Measurements from ENCODE around the gene TCP1.

The TCP1 gene

GRCh38 chr6:159756508-159756907, 32.9 kb downstream of the TCP1 start (continued):
- TF ChIP-seq, protein P1, sequence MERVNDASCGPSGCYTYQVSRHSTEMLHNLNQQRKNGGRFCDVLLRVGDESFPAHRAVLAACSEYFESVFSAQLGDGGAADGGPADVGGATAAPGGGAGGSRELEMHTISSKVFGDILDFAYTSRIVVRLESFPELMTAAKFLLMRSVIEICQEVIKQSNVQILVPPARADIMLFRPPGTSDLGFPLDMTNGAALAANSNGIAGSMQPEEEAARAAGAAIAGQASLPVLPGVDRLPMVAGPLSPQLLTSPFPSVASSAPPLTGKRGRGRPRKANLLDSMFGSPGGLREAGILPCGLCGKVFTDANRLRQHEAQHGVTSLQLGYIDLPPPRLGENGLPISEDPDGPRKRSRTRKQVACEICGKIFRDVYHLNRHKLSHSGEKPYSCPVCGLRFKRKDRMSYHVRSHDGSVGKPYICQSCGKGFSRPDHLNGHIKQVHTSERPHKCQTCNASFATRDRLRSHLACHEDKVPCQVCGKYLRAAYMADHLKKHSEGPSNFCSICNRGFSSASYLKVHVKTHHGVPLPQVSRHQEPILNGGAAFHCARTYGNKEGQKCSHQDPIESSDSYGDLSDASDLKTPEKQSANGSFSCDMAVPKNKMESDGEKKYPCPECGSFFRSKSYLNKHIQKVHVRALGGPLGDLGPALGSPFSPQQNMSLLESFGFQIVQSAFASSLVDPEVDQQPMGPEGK (CRISPR knock-in tag; IDR thresholded peaks at IDR 0.05; ENCODE audit: borderline replicate concordance) = no peak
- TF ChIP-seq CSDC2 (CRISPR knock-in tag; IDR thresholded peaks at IDR 0.05) (no peak), ZFP3 (CRISPR knock-in tag; IDR thresholded peaks at IDR 0.05) (no peak), ISL1 (CRISPR knock-in tag; IDR thresholded peaks at IDR 0.05) (no peak)

DNA sequence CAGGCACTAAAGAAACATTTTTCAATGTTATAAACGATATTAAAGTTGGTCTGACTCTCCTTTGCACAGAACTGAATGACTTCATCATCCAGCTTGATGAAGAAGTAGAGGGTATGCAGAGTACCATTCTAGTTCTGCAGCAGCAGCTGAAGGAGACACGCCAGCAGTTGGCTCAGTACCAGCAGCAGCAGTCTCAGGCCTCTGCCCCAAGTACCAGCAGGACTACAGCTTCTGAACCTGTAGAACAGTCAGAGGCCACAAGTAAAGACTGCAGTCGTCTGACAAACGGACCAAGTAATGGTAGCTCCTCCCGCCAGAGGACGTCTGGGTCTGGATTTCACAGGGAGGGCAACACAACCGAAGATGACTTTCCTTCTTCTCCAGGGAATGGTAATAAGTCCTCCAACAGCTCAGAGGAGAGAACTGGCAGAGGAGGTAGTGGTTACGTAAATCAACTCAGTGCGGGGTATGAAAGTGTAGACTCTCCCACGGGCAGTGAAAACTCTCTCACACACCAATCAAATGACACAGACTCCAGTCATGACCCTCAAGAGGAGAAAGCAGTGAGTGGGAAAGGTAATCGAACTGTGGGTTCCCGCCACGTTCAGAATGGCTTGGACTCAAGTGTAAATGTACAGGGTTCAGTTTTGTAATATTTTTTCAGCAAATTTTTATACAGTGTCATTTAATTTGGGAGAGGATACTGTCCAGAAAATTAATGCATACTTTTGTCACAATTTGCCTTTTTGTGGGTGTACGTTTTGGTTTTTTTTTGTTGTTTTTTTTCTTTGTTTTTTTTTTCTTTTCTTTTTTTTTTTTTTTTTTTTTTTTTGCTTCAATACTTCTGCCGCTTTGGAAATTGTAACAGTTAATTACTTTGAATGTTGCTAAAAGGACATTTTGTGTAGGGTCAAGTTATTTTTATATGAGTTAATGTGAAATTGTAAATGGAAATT, 34.2 kb downstream of the TCP1 start:
- no peak for ATAC-seq
- TF ChIP-seq, protein P1 (CRISPR knock-in tag; IDR thresholded peaks at IDR 0.05; ENCODE audit: borderline replicate concordance) = no peak
- no peak for TF ChIP-seq OSR1 (CRISPR knock-in tag; IDR thresholded peaks at IDR 0.05)
- TF ChIP-seq, protein P2, sequence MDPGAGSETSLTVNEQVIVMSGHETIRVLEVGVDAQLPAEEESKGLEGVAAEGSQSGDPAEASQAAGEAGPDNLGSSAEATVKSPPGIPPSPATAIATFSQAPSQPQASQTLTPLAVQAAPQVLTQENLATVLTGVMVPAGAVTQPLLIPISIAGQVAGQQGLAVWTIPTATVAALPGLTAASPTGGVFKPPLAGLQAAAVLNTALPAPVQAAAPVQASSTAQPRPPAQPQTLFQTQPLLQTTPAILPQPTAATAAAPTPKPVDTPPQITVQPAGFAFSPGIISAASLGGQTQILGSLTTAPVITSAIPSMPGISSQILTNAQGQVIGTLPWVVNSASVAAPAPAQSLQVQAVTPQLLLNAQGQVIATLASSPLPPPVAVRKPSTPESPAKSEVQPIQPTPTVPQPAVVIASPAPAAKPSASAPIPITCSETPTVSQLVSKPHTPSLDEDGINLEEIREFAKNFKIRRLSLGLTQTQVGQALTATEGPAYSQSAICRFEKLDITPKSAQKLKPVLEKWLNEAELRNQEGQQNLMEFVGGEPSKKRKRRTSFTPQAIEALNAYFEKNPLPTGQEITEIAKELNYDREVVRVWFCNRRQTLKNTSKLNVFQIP (CRISPR knock-in tag; IDR thresholded peaks at IDR 0.05; ENCODE audit: borderline replicate concordance, low read depth) = no peak
- TF ChIP-seq, protein P3, sequence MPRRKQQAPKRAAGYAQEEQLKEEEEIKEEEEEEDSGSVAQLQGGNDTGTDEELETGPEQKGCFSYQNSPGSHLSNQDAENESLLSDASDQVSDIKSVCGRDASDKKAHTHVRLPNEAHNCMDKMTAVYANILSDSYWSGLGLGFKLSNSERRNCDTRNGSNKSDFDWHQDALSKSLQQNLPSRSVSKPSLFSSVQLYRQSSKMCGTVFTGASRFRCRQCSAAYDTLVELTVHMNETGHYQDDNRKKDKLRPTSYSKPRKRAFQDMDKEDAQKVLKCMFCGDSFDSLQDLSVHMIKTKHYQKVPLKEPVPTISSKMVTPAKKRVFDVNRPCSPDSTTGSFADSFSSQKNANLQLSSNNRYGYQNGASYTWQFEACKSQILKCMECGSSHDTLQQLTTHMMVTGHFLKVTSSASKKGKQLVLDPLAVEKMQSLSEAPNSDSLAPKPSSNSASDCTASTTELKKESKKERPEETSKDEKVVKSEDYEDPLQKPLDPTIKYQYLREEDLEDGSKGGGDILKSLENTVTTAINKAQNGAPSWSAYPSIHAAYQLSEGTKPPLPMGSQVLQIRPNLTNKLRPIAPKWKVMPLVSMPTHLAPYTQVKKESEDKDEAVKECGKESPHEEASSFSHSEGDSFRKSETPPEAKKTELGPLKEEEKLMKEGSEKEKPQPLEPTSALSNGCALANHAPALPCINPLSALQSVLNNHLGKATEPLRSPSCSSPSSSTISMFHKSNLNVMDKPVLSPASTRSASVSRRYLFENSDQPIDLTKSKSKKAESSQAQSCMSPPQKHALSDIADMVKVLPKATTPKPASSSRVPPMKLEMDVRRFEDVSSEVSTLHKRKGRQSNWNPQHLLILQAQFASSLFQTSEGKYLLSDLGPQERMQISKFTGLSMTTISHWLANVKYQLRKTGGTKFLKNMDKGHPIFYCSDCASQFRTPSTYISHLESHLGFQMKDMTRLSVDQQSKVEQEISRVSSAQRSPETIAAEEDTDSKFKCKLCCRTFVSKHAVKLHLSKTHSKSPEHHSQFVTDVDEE (CRISPR knock-in tag; IDR thresholded peaks at IDR 0.05) = no peak
- no peak for TF ChIP-seq ESRRG (CRISPR knock-in tag; IDR thresholded peaks at IDR 0.05)
- no peak for TF ChIP-seq RARB (CRISPR knock-in tag; IDR thresholded peaks at IDR 0.05)
- TF ChIP-seq SNAI2 (CRISPR knock-in tag; IDR thresholded peaks at IDR 0.05) = no peak
- TF ChIP-seq ZC3H10 (CRISPR knock-in tag; IDR thresholded peaks at IDR 0.05) = no peak
- no peak for TF ChIP-seq GLIS3 (CRISPR knock-in tag; IDR thresholded peaks at IDR 0.05)
- TF ChIP-seq ZNF70 (CRISPR knock-in tag; IDR thresholded peaks at IDR 0.05) = no peak
- TF ChIP-seq TOX (CRISPR knock-in tag; IDR thresholded peaks at IDR 0.05; ENCODE audit: borderline replicate concordance) = no peak
- no peak for TF ChIP-seq TCF4 (CRISPR knock-in tag; IDR thresholded peaks at IDR 0.05; ENCODE audit: borderline replicate concordance)
- no peak for TF ChIP-seq ARNTL (CRISPR knock-in tag; IDR thresholded peaks at IDR 0.05; ENCODE audit: borderline replicate concordance, low read depth)
- no peak for TF ChIP-seq ZNF565 (CRISPR knock-in tag; conservative IDR thresholded peaks at IDR 0.05; ENCODE audit: low read depth)
- no peak for TF ChIP-seq CSDC2 (CRISPR knock-in tag; IDR thresholded peaks at IDR 0.05)
- no peak for TF ChIP-seq BACH2 (CRISPR knock-in tag; IDR thresholded peaks at IDR 0.05; ENCODE audit: borderline replicate concordance)
- no peak for TF ChIP-seq ZFP30 (CRISPR knock-in tag; IDR thresholded peaks at IDR 0.05)

DNA sequence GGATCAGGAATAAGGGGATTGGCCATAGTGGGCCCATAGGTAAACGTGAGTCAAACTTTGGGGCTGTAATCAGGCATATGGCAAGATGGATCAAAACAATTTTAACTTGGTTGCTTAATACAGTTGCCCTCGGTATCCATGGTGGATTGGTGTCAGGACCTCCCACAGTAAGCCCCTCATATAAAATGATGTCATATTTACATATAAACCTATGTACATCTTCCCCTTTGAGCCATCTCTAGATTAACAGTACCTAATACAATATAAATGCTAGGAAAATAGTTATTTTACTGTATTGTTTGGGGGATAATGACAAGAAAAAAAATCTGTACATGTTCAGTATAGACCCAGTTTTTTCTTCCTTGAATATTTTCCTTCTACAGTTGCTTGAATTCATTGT, 35.0 kb downstream of the TCP1 start:
- no peak for ATAC-seq
- no peak for TF ChIP-seq GLIS3 (CRISPR knock-in tag; IDR thresholded peaks at IDR 0.05)
- TF ChIP-seq BACH2 (CRISPR knock-in tag; IDR thresholded peaks at IDR 0.05; ENCODE audit: borderline replicate concordance) = no peak
- TF ChIP-seq, protein P1 (CRISPR knock-in tag; IDR thresholded peaks at IDR 0.05; ENCODE audit: borderline replicate concordance) = no peak
- TF ChIP-seq ZNF8 (CRISPR knock-in tag; IDR thresholded peaks at IDR 0.05) = no peak
- TF ChIP-seq ZNF70 (CRISPR knock-in tag; IDR thresholded peaks at IDR 0.05) = no peak
- TF ChIP-seq RARB (CRISPR knock-in tag; IDR thresholded peaks at IDR 0.05) = no peak
- no peak for TF ChIP-seq ZFP3 (CRISPR knock-in tag; IDR thresholded peaks at IDR 0.05)
- TF ChIP-seq OSR1 (CRISPR knock-in tag; IDR thresholded peaks at IDR 0.05) = no peak
- TF ChIP-seq PPARA (CRISPR knock-in tag; IDR thresholded peaks at IDR 0.05; ENCODE audit: borderline replicate concordance) = no peak
- TF ChIP-seq SNAI2 (CRISPR knock-in tag; IDR thresholded peaks at IDR 0.05) = no peak
- no peak for TF ChIP-seq ZFP30 (CRISPR knock-in tag; IDR thresholded peaks at IDR 0.05)
- no peak for TF ChIP-seq ESRRG (CRISPR knock-in tag; IDR thresholded peaks at IDR 0.05)
- TF ChIP-seq TCF4 (CRISPR knock-in tag; IDR thresholded peaks at IDR 0.05; ENCODE audit: borderline replicate concordance) = no peak
- TF ChIP-seq TOX (CRISPR knock-in tag; IDR thresholded peaks at IDR 0.05; ENCODE audit: borderline replicate concordance) = no peak
- no peak for TF ChIP-seq ISL1 (CRISPR knock-in tag; IDR thresholded peaks at IDR 0.05)
- no peak for TF ChIP-seq ZC3H10 (CRISPR knock-in tag; IDR thresholded peaks at IDR 0.05)
- no peak for TF ChIP-seq ZNF565 (CRISPR knock-in tag; conservative IDR thresholded peaks at IDR 0.05; ENCODE audit: low read depth)
- TF ChIP-seq CREB5 (CRISPR knock-in tag; IDR thresholded peaks at IDR 0.05; ENCODE audit: low read depth) = no peak
- no peak for TF ChIP-seq ARNTL (CRISPR knock-in tag; IDR thresholded peaks at IDR 0.05; ENCODE audit: borderline replicate concordance, low read depth)
